ENCODE measurements around the gene ARHGEF10L.

Gene ARHGEF10L

DNA sequence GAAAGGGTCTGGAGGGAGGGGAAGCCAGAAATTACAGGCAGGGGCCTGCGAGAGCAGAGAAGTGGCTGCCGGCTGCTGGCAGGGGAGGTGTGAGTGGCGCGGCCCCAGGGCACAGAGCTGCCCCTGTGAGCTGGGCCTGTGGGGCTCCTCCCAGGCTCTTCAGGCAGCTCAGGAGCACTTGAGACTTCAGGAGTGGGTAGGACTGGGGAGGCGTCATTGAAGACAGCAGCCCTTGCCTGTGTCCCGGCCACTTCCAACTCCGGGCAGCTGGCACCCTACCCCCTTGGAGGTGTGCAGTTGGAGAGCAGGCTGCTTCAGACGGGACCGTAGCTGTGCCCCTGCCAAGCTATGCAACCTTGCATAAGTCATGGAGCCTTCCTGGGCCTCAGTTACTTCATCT is 128.1 kb downstream of the ARHGEF10L start:
- DNase-seq (ENCODE audit: low spot score), result no peak
- TF ChIP-seq, protein P1, sequence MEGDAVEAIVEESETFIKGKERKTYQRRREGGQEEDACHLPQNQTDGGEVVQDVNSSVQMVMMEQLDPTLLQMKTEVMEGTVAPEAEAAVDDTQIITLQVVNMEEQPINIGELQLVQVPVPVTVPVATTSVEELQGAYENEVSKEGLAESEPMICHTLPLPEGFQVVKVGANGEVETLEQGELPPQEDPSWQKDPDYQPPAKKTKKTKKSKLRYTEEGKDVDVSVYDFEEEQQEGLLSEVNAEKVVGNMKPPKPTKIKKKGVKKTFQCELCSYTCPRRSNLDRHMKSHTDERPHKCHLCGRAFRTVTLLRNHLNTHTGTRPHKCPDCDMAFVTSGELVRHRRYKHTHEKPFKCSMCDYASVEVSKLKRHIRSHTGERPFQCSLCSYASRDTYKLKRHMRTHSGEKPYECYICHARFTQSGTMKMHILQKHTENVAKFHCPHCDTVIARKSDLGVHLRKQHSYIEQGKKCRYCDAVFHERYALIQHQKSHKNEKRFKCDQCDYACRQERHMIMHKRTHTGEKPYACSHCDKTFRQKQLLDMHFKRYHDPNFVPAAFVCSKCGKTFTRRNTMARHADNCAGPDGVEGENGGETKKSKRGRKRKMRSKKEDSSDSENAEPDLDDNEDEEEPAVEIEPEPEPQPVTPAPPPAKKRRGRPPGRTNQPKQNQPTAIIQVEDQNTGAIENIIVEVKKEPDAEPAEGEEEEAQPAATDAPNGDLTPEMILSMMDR (conservative IDR thresholded peaks at IDR 0.05; ENCODE audit: low read depth), result no peak

DNA sequence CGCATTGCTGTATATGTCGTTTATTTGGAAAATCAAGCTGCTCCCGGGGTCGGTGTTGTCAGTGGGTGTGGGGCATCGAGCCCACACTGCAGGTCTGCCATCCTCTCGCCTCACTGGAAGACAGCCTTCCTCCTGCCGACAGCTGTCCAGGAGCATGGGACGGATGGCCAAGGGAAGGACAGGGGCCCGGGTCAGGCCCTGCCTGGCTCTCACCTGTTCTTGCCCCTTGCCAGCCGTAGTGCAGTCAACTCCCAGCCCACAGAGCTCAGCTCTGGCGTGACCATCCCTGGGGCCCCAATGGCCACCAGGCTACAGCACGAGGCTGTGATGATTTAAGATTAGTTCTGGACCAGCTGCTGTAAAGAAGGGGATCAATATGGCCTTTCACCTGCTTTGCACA is 128.7 kb downstream of the ARHGEF10L start:
- H3K27ac ChIP-seq, result no peak overlapping the region
- DNase-seq (ENCODE audit: low spot score), result no peak
- CTCF ChIA-PET, result interaction anchor here (0.6 to 0.7 kb wide), 2 partner anchors 13 to 28 kb away, joined by 3 to 7 read pairs; no protein-coding TSS in a partner anchor
- POLR2A ChIA-PET (ENCODE audit: low non-redundant PET), result no interaction called here
- TF ChIP-seq, protein P1 (conservative IDR thresholded peaks at IDR 0.05; ENCODE audit: low read depth), result no peak

More for the DNA sequence above, 128.1 kb downstream of the ARHGEF10L start:
- CTCF ChIA-PET, result interaction anchor here (0.5 to 0.6 kb wide), 3 partner anchors 29 to 453 kb away, joined by 3 to 7 read pairs (median 4); no protein-coding TSS in a partner anchor
- POLR2A ChIA-PET (ENCODE audit: low non-redundant PET), result no interaction called here
- H3K27ac ChIP-seq, result no peak overlapping the region

DNA sequence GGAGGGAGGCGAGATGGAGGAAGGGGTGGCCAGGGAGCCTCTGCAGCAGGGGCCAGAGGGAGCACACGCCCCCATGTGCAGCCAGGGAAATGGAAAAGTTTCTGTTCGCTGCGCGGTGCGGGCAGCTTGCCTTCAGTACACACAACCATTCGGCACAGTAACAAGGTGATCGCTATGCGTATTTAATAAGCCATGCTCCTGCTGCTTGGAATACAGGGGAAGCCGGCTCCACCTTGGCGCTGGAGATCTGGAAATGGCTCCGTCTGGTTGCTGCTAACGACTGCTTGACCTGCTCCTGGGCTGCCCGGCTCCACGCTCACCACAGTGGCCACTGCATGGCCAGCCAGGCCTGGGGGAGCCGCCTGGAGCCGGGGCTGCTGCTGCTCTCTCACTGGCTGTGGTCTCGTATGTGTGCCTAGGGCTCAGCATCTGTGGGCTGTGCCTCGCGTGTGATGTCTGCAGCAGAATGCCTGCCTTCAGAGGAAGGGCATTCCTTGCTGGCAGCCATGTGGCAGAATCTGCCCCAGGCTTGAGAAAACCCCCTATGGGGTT is 129.2 kb downstream of the ARHGEF10L start:
- no peak for DNase-seq (ENCODE audit: low spot score)
- no peak overlapping the region for H3K27ac ChIP-seq
- CTCF ChIA-PET, result interaction anchor here (0.7 to 1.4 kb wide), 2 partner anchors 13 to 913 kb away, joined by 3 read pairs; no protein-coding TSS in a partner anchor
- TF ChIP-seq, protein P1 (conservative IDR thresholded peaks at IDR 0.05; ENCODE audit: low read depth), result no peak
- POLR2A ChIA-PET (ENCODE audit: low non-redundant PET), result no interaction called here

DNA sequence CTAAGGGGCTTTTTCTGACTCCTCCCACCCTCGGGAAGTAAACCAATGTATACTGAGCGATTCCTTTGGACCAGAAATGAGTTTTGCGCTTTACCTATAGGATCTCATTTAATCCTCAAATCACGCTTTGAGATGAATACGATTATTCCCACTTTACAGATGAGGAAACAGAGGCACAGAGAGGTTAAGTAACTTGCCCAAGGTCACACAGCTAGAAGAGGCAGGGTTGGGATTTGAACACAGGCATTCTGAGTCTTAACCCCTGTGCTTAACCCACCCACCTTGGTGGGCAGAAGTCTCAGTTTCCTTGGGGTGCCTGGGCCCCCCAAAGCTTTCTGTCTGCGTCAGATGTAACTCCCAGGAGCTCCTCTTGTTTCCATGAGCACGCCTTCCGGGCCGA is 129.8 kb downstream of the ARHGEF10L start:
- TF ChIP-seq, protein P1 (conservative IDR thresholded peaks at IDR 0.05; ENCODE audit: low read depth), result no peak
- ChIA-PET CTCF (interaction anchor here (1.4 kb wide), 1 partner anchor 912 kb away, joined by 3 read pairs; no protein-coding TSS in a partner anchor), POLR2A (ENCODE audit: low non-redundant PET) (no interaction called here)
- H3K27ac ChIP-seq, result no peak overlapping the region
- no peak for DNase-seq (ENCODE audit: low spot score)

DNA sequence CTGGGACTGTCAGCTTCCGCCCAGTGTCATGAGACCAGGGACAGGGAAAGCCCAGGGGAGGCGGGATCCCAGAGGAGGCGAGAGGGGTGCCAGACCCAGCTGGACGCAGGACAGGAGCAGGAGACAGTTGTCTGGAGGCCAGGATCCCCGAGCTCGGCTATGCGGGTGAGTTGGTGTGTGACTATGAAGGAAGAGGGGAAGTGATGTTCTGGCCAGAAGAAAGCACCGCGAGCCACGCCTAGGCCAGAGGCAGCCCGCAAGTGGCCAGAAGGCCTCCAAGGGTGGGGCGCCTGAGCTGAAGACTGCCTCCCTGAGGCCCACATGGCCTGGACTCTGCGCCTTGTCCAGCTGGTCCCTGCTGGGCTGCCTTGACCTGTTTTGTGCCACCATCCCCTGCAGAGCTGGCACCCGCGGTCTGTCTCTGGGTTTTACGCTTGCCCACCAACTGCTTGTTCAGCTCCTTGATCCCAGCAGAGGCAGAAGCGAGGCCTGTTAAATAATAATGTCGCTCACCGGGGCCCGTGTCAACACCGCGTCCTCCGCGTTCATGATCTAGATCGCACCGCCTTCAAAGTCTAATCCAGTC is 130.5 kb downstream of the ARHGEF10L start:
- no peak overlapping the region for H3K27ac ChIP-seq
- POLR2A ChIA-PET (ENCODE audit: low non-redundant PET), result no interaction called here
- TF ChIP-seq, protein P1 (conservative IDR thresholded peaks at IDR 0.05; ENCODE audit: low read depth), result no peak
- CTCF ChIA-PET, result interaction anchor here (0.6 to 1.4 kb wide), 2 partner anchors 63 to 911 kb away, joined by 3 read pairs; no protein-coding TSS in a partner anchor
- no peak for DNase-seq (ENCODE audit: low spot score)

DNA sequence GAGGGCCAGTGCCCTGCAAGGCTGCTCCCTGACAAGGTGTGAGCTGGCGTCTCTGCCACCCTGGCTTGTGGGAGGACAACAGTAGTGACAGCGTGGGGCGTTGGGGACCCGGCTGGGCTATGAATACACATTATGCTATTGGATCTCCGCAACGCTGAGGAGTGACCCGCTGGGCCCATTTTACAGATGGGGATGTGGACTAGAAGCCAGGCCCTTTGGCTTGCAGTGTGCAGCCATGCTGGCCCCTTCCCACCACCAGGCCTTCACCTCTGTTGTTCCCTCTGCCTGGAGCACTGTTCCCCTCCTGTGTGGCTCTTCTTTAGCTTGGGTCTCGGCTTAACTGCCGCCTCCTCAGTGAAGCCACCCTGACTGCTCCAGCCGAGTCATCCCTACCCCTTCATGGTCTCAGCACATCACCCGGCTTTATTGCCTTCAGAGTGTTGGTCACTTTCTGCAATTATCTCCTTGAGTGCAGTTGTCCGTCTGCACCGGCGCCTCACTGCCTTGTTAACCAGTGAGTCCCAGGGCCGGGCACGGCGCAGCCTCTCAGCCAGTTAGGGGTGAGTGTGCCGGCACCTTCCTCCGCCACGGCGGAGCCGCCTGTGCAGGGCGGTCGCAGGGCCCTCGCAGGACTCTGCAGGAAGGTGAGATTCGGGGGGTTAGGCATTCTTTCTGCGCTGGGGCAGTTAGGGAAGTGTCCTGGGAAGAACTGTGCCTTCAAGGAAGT is 131.3 kb downstream of the ARHGEF10L start:
- no peak overlapping the region for H3K27ac ChIP-seq
- POLR2A ChIA-PET (ENCODE audit: low non-redundant PET), result no interaction called here
- CTCF ChIA-PET, result interaction anchor here (0.6 kb wide), 1 partner anchor 63 kb away, joined by 3 read pairs; no protein-coding TSS in a partner anchor
- TF ChIP-seq, protein P1 (conservative IDR thresholded peaks at IDR 0.05; ENCODE audit: low read depth), result no peak
- no peak for DNase-seq (ENCODE audit: low spot score)
